Measurements from ENCODE around the gene ADAM11. TPM values are rescaled to one million over a fixed set of nuclear protein-coding genes. Genes with fewer than 3 reads are reported as not detected.
A peak's percentile ranks its signal among the peaks of the same experiment; 100 is the strongest.

ADAM11 gene
- total and polyA plus RNA-seq, 11 donors, result 1.8 to 24.6 (median 11.2) TPM

DNA sequence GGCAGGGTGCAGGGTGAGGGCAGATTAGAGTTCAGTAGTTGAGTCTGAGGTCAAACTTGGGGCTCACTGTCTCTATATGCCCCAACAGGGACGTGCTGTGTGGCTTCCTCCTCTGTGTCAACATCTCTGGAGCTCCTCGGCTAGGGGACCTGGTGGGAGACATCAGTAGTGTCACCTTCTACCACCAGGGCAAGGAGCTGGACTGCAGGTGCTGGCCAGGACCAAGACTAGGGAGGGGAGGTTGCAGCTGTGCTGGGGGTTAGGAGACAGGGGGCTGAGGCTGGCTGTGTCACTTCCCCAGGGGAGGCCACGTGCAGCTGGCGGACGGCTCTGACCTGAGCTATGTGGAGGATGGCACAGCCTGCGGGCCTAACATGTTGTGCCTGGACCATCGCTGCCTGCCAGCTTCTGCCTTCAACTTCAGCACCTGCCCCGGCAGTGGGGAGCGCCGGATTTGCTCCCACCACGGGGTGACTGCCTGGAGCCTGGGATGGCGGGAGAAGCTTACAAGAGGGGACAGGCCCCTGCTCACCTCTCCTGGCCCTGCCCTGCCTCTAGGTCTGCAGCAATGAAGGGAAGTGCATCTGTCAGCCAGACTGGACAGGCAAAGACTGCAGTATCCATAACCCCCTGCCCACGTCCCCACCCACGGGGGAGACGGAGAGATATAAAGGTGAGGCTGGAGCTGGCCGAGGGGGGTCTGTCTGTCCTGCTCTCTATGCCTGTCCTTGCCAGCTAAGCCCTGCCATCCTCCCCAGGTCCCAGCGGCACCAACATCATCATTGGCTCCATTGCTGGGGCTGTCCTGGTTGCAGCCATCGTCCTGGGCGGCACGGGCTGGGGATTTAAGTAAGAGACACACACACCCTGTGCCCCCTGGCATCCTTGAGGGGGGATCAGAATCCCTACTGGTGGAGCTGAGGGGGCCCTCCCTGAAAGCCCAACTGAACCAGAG is 18.9 kb downstream of the ADAM11 start:
- no peak overlapping the region for H3K27ac ChIP-seq
- intact Hi-C loops (cut with DNase I), result loop anchor here in 8 of 10 donors (2.0 to 10.0 kb wide), 8 partner anchors 53 to 357 kb away; partner anchors contain the start of genes GJC1 (in 3 of the 8), ACBD4 (in 2 of the 8) and PLCD3 (in 2 of the 8)
- H3K9me3 ChIP-seq, result no peaks in the 10 kb centered on the region
- ATAC-seq, result no peak
- H3K4me1 ChIP-seq, result peaks cover 4 to 52% (median 37%) of the 10 kb centered on the region in 12 donors
- H3K27me3 ChIP-seq, result no peaks in the 10 kb centered on the region
- H3K4me3 ChIP-seq, result no peak overlapping the region
- H3K36me3 ChIP-seq, result no peaks in the 10 kb centered on the region
- TF ChIP-seq POLR2A (IDR thresholded peaks at IDR 0.05) (no peak), CTCF (IDR thresholded peaks at IDR 0.05) (no peak)
- WGBS, 4 donors, result 82 to 92% (median 88%) methylated on average over 13 to 20 of the region's 20 CpGs
- DNase-seq, result peak in 1 of 5 donors; percentile 23

DNA sequence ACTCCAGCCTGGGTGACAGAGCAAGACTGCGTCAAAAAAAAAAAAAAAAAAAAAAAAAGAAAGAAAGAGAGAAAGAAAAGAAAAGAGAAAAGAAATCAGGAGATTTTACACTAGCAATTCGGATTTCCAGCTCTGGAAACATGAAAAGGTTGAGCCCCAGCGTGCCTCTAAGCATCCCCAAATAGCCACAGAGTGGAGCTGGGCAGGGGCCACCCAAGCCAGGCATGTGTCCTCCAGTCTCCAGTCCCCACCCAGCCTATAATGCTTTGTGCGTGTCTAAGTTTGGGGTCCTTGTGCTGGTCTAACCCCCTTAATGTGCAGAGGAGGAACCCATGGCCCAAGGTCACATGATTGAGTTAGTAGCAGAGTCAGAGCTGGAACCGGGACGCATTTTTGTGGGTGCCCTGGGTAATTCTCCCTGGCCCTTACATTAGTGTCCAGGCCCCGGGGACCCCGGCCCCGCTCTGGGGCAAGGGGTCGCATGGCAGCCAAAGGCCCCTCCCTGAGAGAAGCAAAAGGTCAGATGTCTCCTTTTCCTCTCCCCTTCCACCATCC is 19.9 kb downstream of the ADAM11 start:
- Histone ChIP-seq H3K27ac (peak overlapping the region in 9 of 12 donors; percentile 65 to 84 (median 76)), H3K36me3 (no peaks in the 10 kb centered on the region), H3K4me3 (peak overlapping the region in 6 of 12 donors; percentile 36 to 54 (median 46)), H3K27me3 (no peaks in the 10 kb centered on the region), H3K4me1 (peaks cover 4 to 63% (median 42%) of the 10 kb centered on the region in 12 donors), H3K9me3 (no peaks in the 10 kb centered on the region)
- WGBS, 4 donors, result 35 to 44% (median 39%) methylated on average over 7 to 10 of the region's 10 CpGs
- no peak for ATAC-seq
- intact Hi-C loops (cut with DNase I), result loop anchor here (1.0 to 10.0 kb wide), 9 partner anchors 52 to 356 kb away; partner anchors contain the start of genes GJC1 (in 3 of the 10), ACBD4 (in 2 of the 10) and PLCD3 (in 2 of the 10)
- TF ChIP-seq POLR2A (IDR thresholded peaks at IDR 0.05) (no peak), CTCF (IDR thresholded peaks at IDR 0.05) (no peak)
- DNase-seq, result no peak

DNA sequence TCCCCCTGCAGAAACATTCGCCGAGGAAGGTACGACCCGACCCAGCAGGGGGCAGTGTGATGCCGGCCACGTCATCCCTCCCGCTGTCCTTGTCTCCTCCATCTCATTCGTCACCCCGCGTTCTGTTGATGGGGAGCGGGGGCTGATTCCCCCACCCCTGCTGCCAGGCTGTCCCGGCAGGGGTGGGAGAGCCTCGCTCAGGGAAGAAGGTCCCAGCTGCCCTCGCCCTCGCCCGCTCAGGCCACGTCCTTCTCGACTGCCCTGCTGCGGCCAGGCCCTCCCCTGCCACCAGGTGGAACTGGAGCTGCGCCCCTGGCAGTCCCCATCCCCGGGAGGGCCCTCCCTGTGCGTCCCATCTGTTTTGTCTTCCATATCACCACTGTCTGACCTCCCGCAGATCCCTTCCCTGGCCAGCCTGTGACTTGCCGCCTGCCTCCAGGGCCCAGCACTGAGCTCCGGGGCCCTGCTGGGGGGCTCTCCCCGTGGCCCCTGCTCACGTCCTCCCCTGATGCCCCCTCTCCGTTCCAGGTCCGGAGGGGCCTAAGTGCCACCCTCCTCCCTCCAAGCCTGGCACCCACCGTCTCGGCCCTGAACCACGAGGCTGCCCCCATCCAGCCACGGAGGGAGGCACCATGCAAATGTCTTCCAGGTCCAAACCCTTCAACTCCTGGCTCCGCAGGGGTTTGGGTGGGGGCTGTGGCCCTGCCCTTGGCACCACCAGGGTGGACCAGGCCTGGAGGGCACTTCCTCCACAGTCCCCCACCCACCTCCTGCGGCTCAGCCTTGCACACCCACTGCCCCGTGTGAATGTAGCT is 20.6 kb downstream of the ADAM11 start:
- peak overlapping the region in 11 of 12 donors; percentile 14 to 60 (median 46) for H3K4me3 ChIP-seq
- ATAC-seq (peak; percentile 28 to 58 (median 44)), DNase-seq (peak; percentile 82 to 89 (median 83))
- WGBS, 4 donors, result 15 to 27% (median 17%) methylated on average over 20 to 36 of the region's 36 CpGs
- H3K9me3 ChIP-seq, result no peaks in the 10 kb centered on the region
- peaks cover 4 to 63% (median 42%) of the 10 kb centered on the region in 12 donors for H3K4me1 ChIP-seq
- H3K27ac ChIP-seq, result peak overlapping the region in 11 of 12 donors; percentile 42 to 84 (median 76)
- TF ChIP-seq POLR2A (IDR thresholded peaks at IDR 0.05) (peak in 1 of 2 donors; percentile 31), CTCF (IDR thresholded peaks at IDR 0.05) (peak; percentile 81 to 95 (median 92))
- intact Hi-C loops (cut with DNase I), result loop anchor here (1.0 to 10.0 kb wide), 11 partner anchors 48 to 355 kb away; partner anchors contain the start of genes GJC1 (in 5 of the 10), ACBD4 (in 2 of the 10) and PLCD3 (in 2 of the 10)
- no peaks in the 10 kb centered on the region for H3K36me3 ChIP-seq
- H3K27me3 ChIP-seq, result no peaks in the 10 kb centered on the region

Measured in heart left ventricle (tissue), 16 donors.